Measurements from ENCODE around the gene TGFB1I1.
"Not testable (repeated sequence)": the region's sequence is repeated elsewhere in the genome, so short reads cannot be mapped to it uniquely, and the experiment has no call there.

The TGFB1I1 gene

GRCh38 chr16:31523768-31524167 is 51.8 kb downstream of the TGFB1I1 start:
- DNase-seq: not testable (repeated sequence)

- DNase-seq: no peak
Measured at GRCh38 chr16:31525113-31525512, 53.2 kb downstream of the TGFB1I1 start.
